ENCODE measurements around the gene KCNT1. TPM values are rescaled to one million over a fixed set of nuclear protein-coding genes. Genes with fewer than 3 reads are reported as not detected.

KCNT1 gene
- total RNA-seq, 4 donors from 2014 or later, result 0.28 to 0.52 TPM; not detected in 2

DNA sequence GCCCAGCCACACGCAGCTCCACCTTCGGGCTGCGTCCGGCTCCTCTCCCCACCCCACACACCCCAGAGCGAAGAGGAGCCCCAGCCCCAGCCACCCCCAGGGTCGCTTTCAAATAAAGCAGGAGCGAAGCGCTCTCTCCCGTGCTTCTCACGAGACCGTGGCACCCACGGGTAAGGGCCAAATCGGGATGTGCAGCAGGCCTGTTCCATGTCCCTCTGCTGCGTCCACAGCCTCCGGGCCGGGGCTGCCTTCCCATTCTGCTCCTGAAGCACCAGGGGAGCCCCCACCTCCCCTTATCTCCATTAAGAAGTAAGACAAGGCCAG, 59.8 kb downstream of the KCNT1 start:
- H3K4me1 ChIP-seq, result no peaks in the 10 kb centered on the region
- H3K36me3 ChIP-seq, result no peaks in the 10 kb centered on the region
- no peak overlapping the region for H3K4me3 ChIP-seq
- TF ChIP-seq, protein P1, sequence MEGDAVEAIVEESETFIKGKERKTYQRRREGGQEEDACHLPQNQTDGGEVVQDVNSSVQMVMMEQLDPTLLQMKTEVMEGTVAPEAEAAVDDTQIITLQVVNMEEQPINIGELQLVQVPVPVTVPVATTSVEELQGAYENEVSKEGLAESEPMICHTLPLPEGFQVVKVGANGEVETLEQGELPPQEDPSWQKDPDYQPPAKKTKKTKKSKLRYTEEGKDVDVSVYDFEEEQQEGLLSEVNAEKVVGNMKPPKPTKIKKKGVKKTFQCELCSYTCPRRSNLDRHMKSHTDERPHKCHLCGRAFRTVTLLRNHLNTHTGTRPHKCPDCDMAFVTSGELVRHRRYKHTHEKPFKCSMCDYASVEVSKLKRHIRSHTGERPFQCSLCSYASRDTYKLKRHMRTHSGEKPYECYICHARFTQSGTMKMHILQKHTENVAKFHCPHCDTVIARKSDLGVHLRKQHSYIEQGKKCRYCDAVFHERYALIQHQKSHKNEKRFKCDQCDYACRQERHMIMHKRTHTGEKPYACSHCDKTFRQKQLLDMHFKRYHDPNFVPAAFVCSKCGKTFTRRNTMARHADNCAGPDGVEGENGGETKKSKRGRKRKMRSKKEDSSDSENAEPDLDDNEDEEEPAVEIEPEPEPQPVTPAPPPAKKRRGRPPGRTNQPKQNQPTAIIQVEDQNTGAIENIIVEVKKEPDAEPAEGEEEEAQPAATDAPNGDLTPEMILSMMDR (IDR thresholded peaks at IDR 0.05), result no peak
- no peak for TF ChIP-seq POLR2A (IDR thresholded peaks at IDR 0.05)
- no peak for DNase-seq
- intact Hi-C loops (cut with DNase I; ENCODE audit: low total_unique reads), result no loop called here
- no peak overlapping the region for H3K27ac ChIP-seq
- no peaks in the 10 kb centered on the region for H3K27me3 ChIP-seq
- H3K9me3 ChIP-seq, result peaks cover 0 to 12% of the 10 kb centered on the region in 2 donors

GRCh38 chr9:135762921-135763320, 60.9 kb downstream of the KCNT1 start:
- H3K4me3 ChIP-seq, result no peak overlapping the region
- H3K27me3 ChIP-seq, result no peaks in the 10 kb centered on the region
- H3K9me3 ChIP-seq, result peaks cover 0 to 12% of the 10 kb centered on the region in 2 donors
- no peak for DNase-seq
- no peak for TF ChIP-seq POLR2A (IDR thresholded peaks at IDR 0.05)
- TF ChIP-seq, protein P1 (IDR thresholded peaks at IDR 0.05), result no peak
- intact Hi-C loops (cut with DNase I; ENCODE audit: low total_unique reads), result no loop called here
- no peaks in the 10 kb centered on the region for H3K4me1 ChIP-seq
- no peaks in the 10 kb centered on the region for H3K36me3 ChIP-seq
- no peak overlapping the region for H3K27ac ChIP-seq

GRCh38 chr9:135763716-135764446, 61.9 kb downstream of the KCNT1 start:
- DNase-seq, result no peak
- Histone ChIP-seq H3K36me3 (no peaks in the 10 kb centered on the region), H3K27me3 (no peaks in the 10 kb centered on the region), H3K9me3 (peaks cover 0 to 12% of the 10 kb centered on the region in 2 donors), H3K27ac (no peak overlapping the region), H3K4me3 (no peak overlapping the region), H3K4me1 (no peaks in the 10 kb centered on the region)
- intact Hi-C loops (cut with DNase I; ENCODE audit: low total_unique reads), result no loop called here
- TF ChIP-seq, protein P1 (IDR thresholded peaks at IDR 0.05), result no peak
- no peak for TF ChIP-seq POLR2A (IDR thresholded peaks at IDR 0.05)

GRCh38 chr9:135764731-135765130, 62.7 kb downstream of the KCNT1 start:
- intact Hi-C loops (cut with DNase I; ENCODE audit: low total_unique reads), result no loop called here
- H3K9me3 ChIP-seq, result peaks cover 0 to 12% of the 10 kb centered on the region in 2 donors
- H3K27ac ChIP-seq, result no peak overlapping the region
- no peaks in the 10 kb centered on the region for H3K36me3 ChIP-seq
- TF ChIP-seq, protein P1 (IDR thresholded peaks at IDR 0.05), result no peak
- TF ChIP-seq POLR2A (IDR thresholded peaks at IDR 0.05), result no peak
- no peaks in the 10 kb centered on the region for H3K27me3 ChIP-seq
- no peaks in the 10 kb centered on the region for H3K4me1 ChIP-seq
- H3K4me3 ChIP-seq, result no peak overlapping the region
- DNase-seq, result no peak

DNA sequence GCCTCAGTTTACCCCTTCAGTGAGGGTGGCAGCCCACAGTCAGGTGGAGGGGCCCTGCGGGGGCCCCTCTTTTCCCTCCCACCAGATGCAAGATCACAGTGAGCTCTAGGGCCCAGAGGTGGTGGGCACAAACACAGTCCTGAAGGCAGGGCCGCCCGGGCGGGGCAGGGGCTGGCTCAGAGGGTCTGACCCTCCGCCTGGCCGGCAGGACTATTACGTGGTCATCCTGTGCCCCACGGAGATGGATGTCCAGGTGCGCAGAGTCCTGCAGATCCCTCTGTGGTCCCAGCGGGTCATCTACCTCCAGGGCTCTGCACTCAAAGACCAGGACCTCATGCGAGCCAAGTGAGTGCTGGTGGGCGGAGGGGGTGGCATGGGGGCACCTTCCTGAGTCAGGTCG, 63.4 kb downstream of the KCNT1 start:
- no peak for TF ChIP-seq POLR2A (IDR thresholded peaks at IDR 0.05)
- TF ChIP-seq, protein P1 (IDR thresholded peaks at IDR 0.05), result no peak
- Histone ChIP-seq H3K9me3 (peaks cover 0 to 12% of the 10 kb centered on the region in 2 donors), H3K4me1 (no peaks in the 10 kb centered on the region), H3K27ac (no peak overlapping the region), H3K27me3 (no peaks in the 10 kb centered on the region), H3K36me3 (no peaks in the 10 kb centered on the region), H3K4me3 (no peak overlapping the region)
- intact Hi-C loops (cut with DNase I; ENCODE audit: low total_unique reads), result no loop called here
- DNase-seq, result no peak

All from uterus (tissue), 4 donors.